ENCODE results near the gene IL9.

- TF ChIP-seq CTCF (conservative IDR thresholded peaks at IDR 0.05 in 1 of 2, IDR thresholded peaks at IDR 0.05 in 1 of 2; ENCODE audit: low read depth in 1 of 2, low read length in 2 of 2) (no peak), EZH2 (IDR thresholded peaks at IDR 0.05; ENCODE audit: low read length, missing control alignments) (no peak)
Measured at GRCh38 chr5:135930949-135931295, 35.3 kb upstream of the IL9 start.

All from fibroblast of lung (primary cell).